GM18508 (cell line): ENCODE measurements around the gene DMKN.

Experiments
- ATAC-seq: cut with Tn5 transposase; IDR thresholded peaks from one replicate; pipeline ENCODE4 v1.9.1; 2021; ENCODE audit warnings: moderate number of reproducible peaks; ENCODE audit not compliant: insufficient read depth, unreplicated experiment

DMKN gene

DNA sequence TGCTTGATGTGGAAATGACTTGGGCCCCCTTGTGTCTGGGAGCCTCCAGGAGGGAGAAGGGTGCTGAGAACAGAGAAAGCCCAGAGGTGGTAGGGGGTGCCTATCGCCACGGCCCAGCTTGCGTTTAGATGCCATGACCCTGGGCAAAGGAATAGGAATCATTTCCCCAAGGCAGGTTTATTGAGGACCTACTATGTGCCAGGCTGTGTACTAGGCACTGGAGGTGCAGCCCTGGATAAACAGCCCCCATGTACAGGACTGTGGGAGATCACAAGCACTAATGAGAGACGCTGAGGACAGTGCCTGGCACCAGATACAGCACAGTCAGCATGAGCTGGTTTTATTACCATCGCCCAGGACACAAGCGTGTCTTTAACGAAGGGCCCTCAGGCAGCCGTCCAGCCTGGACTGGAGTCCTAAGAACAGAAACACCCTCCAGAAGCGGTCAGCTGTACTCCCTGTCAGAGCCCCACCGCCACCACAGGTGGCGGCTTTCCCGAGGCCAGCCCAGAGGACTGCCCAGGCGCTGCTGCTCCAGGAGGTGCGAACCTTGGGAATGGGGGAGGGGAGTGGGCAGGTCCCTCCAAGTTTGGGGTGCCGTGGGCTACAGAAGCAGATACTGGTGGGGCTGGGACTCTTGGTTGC is 36.6 kb upstream of the DMKN start:
- ATAC-seq, result no peak

DNA sequence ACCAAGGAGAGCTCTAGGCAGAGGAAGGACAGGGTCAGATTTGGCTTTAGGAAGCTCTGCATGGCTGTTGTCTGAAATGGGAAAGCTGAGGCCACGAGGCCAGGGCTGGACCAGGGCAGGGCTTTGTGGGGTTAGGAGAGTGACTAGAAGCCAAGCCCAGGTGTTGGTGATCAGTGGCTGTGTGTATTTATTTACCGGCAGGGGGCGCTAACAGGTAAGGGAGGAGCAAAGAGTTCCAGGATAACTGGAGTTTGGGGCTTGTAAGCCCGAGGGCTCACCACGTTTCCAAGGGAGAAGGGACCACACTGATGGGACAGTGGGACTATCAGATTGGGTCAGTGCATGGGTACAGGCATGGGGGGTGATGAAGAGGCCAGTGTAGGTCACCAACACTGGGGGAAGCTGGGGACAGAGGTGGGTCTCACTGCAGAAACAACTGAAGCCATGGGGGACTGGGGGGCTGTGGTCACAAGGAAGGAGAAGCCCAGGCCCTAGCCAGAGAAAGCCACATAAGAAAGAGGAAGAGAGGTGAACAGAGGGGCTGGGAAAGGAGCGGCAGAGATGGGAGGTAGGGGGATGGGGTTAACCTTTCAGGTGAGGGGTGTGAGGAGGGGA is 35.8 kb upstream of the DMKN start:
- no peak for ATAC-seq

DNA sequence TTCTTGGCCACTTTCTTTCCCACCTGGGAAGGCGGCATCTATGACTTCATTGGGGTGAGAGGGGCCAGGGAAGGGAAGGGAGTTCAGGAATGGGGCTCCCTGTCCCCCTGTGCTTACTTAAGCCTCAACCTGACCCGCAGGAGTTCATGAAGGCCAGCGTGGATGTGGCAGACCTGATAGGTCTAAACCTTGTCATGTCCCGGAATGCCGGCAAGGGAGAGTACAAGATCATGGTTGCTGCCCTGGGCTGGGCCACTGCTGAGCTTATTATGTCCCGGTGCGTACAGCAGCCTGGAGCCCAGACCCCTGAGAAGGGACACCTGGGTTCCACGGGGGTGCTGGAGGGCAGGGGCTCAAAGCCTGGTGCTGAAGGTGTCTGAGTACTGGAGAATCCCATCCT is 33.1 kb upstream of the DMKN start:
- no peak for ATAC-seq

DNA sequence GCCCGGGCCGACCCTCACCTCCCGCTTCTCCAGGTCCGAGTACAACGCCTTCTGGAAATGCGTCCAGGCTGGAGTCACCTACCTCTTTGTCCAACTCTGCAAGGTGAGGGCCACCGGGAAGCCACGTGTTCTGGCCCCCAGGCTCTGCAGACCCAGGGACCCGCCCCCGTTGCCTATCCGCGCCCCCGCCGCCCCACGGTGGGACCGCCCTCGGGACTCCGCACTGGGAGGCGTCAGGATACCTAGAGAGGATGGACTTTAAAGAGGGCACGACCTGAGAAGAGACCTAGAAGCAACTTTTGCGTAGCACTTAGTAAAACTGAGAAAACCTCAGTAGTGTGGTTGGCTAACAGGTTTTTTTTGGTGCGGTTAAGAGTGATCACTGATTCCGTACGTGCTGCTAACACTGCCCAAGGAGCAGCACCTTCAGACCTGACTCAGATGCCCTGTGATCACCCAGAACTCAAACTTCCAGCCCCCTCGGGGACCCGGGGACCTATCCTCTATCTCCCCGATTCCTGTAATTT is 32.5 kb upstream of the DMKN start:
- ATAC-seq, result no peak

DNA sequence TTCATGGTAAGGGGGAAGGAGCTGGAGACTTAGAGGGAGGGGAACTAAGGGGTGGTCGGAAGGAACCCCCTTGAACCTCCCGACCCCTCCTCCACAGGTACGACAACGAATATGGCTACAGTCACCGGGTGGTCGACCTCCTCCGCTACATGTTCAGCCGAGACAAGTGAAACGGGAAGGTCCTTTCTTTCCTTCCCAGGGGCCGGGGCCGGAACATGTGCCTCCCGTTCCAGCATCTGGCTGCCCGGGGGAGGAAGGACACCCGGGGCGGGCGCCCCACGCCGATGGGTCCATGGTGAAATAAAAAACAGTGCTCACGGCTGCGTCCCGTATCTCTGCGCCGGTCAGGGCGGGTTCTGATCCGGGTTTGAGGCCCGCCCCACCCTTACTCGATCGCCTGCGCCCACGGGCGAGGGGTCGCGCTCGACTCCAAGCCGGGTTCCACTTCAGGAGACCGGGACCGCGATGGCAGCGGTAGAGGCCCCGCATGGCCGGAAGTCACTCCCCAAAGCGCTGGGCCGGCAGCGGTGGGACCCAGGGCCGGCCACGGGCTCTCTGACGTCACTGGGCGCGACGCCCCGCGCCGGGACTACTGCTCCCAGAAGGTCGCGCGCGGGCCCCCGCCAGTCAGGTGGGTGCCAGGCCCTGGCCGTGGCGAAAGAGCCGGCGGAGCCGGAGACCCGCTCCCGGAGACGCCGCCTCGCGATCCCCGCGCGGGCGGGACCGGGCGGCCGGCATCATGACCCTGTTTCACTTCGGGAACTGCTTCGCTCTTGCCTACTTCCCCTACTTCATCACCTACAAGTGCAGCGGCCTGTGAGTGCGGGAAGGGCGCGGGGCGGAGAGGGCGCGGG is 31.8 kb upstream of the DMKN start, which contains the start of gene TMEM147:
Gene TMEM147, plus strand, starts transcription at position 626 of the 854 bp plus-strand sequence. Its CDS starts 114 bp downstream, at position 740.
- no peak for ATAC-seq

DNA sequence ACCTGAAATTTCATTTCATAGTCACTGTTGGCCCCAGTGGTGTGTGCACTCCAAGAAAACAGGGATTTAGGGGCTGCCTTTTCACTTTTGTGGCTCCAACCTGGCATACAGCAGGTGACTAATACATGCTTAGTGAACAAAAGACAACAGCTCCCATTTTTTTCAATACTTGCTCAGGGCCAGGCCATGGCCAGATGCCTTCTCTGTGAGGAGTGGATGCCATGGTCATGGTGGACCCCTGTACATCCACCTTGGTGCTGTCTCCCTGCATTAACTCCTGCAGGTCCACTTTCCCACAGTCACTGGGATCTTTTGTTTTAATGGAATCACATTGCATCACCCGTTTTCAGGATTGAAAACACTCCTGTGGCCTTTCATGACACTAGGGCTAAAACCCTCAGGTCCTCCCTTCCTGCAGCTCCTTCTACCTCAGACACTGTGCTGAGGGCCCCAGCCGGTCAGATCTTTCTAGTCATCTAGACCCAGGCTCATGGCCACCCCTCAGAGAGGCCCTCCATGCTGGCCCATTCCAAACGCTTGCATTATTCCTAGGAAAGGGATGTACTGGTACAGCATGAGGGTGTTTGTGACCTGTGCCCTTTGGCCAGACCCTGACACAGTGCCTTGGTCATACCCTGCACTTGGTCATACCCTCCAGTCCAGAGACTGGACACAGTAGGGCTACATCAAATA is 30.8 kb upstream of the DMKN start:
- no peak for ATAC-seq

DNA sequence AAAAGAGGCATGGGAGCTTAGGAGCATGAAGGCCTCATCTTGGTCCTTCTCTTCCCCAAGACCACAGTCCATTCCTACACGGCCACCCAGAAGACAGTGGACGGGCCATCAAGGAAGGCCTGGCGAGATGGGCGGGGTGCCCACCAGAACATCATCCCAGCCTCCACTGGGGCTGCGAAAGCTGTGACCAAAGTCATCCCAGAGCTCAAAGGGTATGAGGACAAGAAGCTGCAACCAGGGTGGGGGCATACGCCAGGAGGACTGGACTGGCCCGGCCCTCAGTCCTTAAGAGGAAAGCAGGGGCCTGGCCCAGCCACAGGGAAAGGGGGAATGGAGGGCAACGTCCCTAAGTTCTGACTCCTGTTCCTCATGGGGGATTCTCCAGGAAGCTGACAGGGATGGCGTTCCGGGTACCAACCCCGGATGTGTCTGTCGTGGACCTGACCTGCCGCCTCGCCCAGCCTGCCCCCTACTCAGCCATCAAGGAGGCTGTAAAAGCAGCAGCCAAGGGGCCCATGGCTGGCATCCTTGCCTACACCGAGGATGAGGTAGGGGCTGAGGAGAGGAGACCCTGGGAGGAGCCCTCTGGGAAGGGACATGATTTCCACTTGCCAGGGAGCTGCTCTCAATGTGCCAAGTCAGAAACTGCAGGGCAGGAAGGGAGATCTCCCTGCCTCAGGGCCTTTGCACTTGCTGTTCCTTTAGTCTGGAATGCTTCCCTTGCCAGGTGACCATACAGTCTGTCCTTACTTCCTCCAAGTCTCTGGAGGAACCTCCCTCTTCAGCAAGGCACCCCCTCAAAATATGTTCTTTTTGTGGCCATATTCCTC is 30.0 kb upstream of the DMKN start:
- ATAC-seq, result no peak

DNA sequence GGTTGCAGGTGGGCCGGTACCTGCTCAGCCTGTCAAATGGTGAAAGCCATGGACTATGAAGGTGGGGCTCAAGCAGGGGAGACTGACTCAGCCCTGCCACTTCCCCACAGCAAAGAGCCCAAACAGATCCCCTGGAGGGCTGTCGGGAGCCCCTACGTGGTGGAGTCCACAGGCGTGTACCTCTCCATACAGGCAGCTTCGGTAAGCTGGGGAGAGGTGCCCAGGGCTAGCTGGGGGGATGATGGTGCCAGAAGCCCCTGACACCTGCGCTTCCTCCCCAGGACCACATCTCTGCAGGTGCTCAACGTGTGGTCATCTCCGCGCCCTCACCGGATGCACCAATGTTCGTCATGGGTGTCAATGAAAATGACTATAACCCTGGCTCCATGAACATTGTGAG is 28.8 kb upstream of the DMKN start:
- ATAC-seq, result no peak

DNA sequence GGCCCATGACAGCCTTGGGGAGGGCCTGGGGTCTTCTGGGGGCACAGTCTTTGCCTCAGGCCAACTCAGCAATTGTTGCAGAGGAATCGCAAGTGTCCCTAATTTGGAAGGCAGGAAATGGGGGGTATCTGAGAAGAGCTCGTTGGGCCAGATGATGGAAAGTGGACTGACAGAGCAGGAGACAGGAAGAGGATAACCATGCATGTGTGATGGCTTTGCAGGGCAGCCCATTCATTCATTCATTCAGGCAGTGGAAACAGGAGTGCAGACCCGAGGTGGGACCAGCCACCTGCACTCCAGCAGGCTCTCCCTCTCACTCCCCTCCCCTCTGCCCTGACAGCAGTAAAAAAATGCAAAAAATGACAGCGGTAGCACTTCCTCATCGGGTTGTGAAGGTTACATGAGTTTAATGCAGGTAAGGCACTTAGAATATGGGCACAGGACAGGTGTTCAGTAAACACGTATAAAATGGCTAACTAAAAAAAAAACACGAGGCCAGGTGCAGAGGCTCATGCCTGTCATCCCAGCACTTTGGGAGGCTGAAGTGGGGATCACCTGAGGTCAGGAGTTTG is 27.0 kb upstream of the DMKN start:
- ATAC-seq, result no peak

DNA sequence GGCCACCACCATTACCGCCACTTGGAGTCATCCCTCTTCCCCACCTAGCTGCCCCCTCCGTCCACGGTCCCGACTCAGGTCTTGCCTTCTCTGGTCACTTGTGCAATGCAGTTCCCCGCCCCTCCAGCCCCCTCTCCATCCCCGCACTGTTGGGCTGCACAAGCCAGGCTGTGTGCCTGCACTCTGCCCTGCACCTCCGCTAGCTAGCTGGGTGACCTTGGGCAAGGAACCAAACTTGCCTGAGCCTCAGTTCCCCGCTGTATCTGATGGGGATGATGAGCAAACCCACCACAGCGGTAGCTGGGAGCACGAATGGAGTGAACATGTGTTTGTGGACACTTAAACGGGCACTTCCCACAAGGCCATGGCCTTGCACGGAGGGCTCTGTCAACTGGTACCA is 26.4 kb upstream of the DMKN start:
- no peak for ATAC-seq

DNA sequence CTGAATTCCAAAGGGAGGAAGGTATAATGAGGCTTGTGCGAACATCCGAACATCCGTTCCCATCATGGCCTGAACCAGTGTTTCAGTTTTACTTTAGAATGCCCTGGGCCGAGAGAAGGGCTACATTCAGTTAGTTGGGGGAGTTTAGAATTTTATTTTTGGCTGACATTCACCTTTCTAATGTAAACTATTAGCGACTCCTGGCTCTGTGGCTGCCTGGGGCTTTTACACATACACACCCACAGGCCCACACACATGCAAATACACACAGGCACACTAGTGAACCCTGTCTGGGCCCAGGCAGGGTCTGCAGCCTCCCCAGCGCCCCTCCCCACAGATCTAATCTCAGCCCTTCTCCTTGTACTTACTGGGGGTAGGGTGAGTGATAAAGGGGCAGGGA is 25.9 kb upstream of the DMKN start:
- no peak for ATAC-seq

DNA sequence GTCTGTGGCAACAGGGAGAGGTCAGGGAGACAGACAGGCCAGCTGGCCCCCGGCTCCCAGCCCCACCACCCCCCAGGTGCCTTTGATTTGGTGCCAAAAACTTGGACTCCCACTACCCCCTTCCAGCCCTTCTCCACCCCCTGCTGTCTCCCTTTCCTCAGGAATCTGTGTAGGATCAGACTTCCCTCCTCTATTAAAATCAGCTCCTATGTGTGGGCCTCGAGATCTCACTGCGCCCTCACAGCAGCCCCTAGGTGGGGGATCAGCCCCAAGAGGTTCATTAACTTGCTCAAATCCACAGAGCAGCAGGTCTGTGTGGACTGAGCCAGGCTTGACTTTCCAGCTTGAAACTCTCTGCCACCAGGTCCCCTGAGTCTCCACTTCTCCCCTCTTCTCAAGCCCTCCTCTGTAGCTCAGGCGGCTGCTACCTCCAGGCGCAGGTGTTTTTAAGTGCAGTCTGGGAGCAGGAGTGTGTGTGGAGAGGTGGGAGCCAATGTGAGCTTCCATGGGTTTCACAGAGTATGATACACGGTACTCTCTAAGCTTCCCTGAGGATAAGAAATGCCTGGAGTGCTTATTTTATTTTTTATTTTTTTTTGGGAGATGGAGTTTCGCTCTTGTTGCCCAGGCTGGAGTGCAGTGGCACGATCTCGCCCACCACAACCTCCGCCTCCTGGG is 21.5 kb upstream of the DMKN start:
- no peak for ATAC-seq

DNA sequence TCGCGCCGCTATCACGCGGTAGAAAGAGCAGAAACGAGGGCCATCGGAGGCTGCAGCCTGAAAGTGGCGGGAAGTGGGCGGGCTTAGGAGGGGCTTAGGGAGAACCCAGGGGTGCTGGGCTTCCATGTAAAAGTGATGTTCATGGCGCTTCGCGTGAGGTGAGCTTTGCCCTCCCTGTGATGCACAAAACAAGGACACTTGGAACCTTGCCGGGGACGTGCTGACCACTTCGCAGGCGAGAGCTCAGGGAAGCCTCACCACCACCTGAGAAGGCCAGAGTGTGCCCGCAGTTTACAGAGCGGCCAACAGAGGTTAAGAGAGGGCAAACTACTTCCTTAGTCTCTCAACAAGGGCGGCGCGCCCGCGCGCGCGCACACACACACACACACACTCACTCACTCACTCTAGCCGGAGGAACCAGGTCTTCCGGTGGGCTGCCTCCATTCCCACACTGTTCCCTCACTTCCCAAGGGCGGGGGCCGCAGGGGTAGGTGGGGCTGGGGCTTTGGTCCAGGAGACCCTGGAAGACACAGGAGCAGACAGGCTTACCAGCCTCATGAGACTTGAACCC is 20.5 kb upstream of the DMKN start:
- no peak for ATAC-seq

DNA sequence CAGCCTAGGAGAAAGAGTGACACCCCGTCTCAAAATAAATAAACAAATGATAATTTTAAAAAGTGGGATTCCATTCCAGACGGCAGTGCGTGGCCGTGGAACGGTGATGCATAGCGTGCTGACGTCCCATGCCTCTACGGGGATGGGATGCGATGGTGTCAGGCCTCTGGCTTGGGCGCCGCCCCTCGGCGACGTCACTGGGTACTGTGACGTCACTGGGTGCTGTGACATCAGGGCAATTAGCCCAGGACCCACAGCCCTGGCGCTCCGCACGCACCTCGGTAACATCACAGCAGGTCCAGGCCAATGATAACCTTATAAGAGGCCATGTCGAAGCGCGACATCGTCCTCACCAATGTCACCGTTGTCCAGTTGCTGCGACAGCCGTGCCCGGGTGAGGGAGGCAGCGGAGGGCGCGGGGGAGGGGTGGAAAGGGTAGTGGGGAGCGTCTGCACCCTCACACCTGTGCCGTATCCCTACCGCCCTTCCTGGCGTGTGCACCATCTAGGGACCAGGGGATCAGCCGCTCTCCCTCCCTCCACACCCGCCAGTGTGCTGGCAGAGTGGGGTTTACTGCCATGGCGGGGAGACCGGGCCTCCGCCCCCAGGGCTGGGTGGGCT is 19.9 kb upstream of the DMKN start, which contains the start of gene GAPDHS:
Gene GAPDHS, plus strand, starts transcription at position 256 of the 621 bp plus-strand sequence. Its CDS starts 72 bp downstream, at position 328.
- ATAC-seq, result no peak

DNA sequence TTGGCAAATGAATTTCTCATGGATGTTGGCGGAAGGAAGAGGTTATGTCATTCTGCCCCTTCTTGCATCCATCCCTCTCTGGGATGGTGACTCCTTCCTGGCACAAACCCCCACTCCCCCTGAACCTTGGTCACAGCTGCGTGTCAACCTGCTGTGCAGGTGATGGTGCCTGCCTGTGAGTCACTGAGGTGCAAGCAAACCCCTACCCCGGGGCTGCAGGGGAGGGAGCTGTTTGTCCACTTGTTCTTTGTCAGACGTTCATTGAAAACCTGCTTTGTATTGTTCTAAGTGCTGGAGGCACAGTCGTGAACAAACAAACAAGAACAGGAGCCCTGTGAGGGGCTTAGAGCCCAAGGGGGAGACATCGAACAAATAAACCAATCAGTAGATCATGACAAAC is 17.8 kb upstream of the DMKN start:
- no peak for ATAC-seq

DNA sequence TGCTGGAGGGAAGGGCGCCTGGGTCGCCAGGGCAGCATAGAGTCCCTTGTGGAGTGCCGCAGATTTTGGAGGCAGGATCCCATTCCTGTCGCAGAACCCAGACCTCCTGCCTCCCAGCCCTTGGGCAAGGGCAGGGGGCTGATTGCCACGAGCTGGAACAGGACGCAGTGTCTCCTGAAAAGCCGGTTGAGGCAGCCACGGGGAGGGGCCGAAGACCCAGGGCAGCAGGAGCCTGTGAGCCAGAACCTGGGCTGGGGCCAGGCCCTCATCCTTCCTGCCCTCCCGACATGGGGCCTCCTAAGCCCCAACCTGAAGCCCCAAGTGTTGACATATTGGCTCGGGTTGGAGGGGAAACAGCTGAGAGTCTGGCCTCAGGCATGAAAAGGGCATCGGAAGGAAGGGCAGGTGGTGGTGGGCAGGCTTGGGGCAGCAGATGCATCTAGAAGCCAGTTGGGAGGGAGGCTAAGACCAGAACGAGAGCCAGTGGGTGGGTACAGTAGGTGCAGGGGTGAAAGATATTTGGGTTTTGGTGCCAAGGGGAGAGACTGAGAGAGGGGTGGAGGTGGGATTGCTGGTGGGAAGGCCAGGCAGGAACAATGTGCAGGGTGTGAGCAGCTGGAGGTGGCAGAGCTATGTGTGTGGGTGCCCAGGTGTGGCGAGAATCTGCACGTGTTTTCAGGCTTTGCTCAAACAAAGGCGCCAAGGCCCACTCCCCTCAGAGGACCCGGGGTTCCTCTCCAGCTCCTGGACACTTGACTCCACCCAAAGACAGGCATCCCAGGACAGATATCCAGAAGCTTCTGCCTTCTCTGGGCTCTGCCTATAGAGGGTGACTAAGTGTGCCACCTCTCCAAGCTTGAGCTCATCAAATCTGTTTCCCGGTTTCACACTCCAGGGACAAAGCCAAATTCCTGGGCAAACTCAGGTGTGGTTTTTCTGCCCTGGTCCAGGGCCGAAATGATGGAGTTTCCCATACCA is 16.1 kb upstream of the DMKN start:
- ATAC-seq, result no peak
